ENCODE results near the gene CDK9. TPM values are rescaled to one million over a fixed set of nuclear protein-coding genes. Genes with fewer than 3 reads are reported as not detected.
"Not testable (repeated sequence)": the region's sequence is repeated elsewhere in the genome, so short reads cannot be mapped to it uniquely, and the experiment has no call there.

Gene CDK9
- total and polyA plus RNA-seq, 5 experiments from 2014 or later = 28.3 to 147 (median 62.9) TPM

- peak overlapping the region in 5 of 10 donors; percentile 56 to 84 (median 65) for H3K27ac Mint-ChIP-seq
- no peak overlapping the region for H3K4me3 Mint-ChIP-seq
- no peak for ATAC-seq
- peaks cover 0 to 3% (median under 1%) of the 10 kb centered on the region in 4 donors for H3K4me1 Mint-ChIP-seq
- no peaks in the 10 kb centered on the region for H3K9me3 Mint-ChIP-seq
- no peaks in the 10 kb centered on the region for H3K27me3 Mint-ChIP-seq
- POLR2A ChIA-PET = interaction anchor here (1.0 to 2.8 kb wide), 3 partner anchors 10 to 44 kb away, joined by 5 to 14 read pairs (median 10); no protein-coding TSS in a partner anchor
- H3K36me3 Mint-ChIP-seq = peaks cover 0 to 48% (median 5%) of the 10 kb centered on the region in 3 donors
- no peak for DNase-seq
These were observed 32.1 kb downstream of the CDK9 start for GRCh38 chr9:127817881-127818434.

DNA sequence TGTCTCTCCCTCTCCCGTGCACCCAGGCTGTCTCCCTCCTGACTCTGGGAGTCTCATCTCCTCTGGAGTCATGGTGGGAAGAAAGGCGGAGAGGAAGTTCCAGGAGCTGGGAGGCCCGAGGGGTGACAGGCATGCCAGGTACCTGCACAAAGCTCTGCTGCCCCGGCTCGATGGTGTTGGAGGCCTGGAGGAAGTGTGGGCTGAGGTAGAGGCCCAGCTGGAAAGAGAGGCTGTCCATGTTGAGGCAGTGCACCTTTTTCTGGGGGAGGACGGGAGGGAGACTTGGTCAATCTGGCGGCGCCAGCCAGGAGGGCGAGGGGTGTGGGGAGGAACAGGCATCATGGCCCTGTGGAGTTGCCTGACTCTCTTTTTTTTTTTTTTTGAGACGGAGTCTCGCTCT lies 32.7 kb downstream of the CDK9 start:
- POLR2A ChIA-PET = interaction anchor here (0.6 to 2.8 kb wide), 6 partner anchors 9 to 126 kb away, joined by 3 to 14 read pairs (median 4); no protein-coding TSS in a partner anchor
- no peak for ATAC-seq
- peak overlapping the region in 1 of 10 donors; percentile 14 for H3K27ac Mint-ChIP-seq

GRCh38 chr9:127822108-127822507 lies 36.3 kb downstream of the CDK9 start:
- no peak for ATAC-seq
- DNase-seq = no peak
- H3K27ac Mint-ChIP-seq = peak overlapping the region in 1 of 10 donors; percentile 55
- peaks cover 0 to 44% (median 5%) of the 10 kb centered on the region in 3 donors for H3K36me3 Mint-ChIP-seq
- H3K4me3 Mint-ChIP-seq = no peak overlapping the region
- no peaks in the 10 kb centered on the region for H3K27me3 Mint-ChIP-seq
- POLR2A ChIA-PET = no interaction called here
- no peaks in the 10 kb centered on the region for H3K9me3 Mint-ChIP-seq
- H3K4me1 Mint-ChIP-seq = peaks cover 0 to 6% (median under 1%) of the 10 kb centered on the region in 4 donors

More for the DNA sequence above, 32.7 kb downstream of the CDK9 start:
- no peaks in the 10 kb centered on the region for H3K27me3 Mint-ChIP-seq
- peaks cover 0 to 44% (median 5%) of the 10 kb centered on the region in 3 donors for H3K36me3 Mint-ChIP-seq
- peaks cover 0 to 3% (median under 1%) of the 10 kb centered on the region in 4 donors for H3K4me1 Mint-ChIP-seq
- no peaks in the 10 kb centered on the region for H3K9me3 Mint-ChIP-seq
- no peak overlapping the region for H3K4me3 Mint-ChIP-seq
- DNase-seq = no peak

- Mint-ChIP-seq H3K9me3 (no peaks in the 10 kb centered on the region), H3K27me3 (no peaks in the 10 kb centered on the region), H3K36me3 (peaks cover 0 to 27% (median 0%) of the 10 kb centered on the region in 3 donors), H3K4me3 (no peak overlapping the region), H3K27ac (peak overlapping the region in 2 of 10 donors; percentile 46 to 78), H3K4me1 (peaks cover 3 to 6% (median 4%) of the 10 kb centered on the region in 4 donors)
- POLR2A ChIA-PET = interaction anchor here (0.7 to 1.6 kb wide), 3 partner anchors 28 to 92 kb away, joined by 3 to 4 read pairs (median 3); no protein-coding TSS in a partner anchor
- ATAC-seq = no peak
- no peak for DNase-seq
These were observed 39.7 kb downstream of the CDK9 start for GRCh38 chr9:127825319-127826051.

DNA sequence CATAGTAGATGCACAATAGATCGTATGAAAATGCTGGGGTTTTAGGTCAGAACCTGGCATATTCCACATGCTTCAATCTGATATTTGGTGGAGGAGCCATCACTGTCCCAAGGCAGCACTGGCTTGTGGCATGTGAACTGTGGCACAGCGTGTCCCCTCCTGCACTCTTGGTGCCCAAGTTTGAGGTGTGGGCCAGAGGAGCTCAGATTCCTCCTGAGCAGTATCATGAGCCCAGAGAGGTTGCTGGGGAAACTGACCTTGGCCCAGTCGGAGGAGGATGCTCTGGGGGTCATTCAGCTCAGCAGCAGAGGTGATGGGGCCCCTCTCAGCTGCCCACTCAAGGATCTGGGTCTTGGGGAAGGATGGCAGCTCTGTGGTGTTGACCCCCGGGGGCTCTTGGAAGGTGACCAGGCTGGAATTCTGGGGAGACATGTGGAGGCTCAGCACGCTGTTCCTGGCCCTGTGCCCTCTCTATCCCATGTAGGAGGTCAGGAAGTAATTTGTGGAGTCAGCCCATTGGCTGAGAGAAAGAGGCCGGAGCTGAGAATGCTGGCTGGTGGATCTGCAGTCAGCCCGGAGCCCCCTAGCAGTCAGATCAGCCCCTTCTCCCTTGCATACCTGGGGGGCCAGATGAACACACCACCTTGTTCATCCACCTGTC lies 40.5 kb downstream of the CDK9 start:
- no peaks in the 10 kb centered on the region for H3K27me3 Mint-ChIP-seq
- H3K9me3 Mint-ChIP-seq = no peaks in the 10 kb centered on the region
- peaks cover 2 to 6% (median 3%) of the 10 kb centered on the region in 4 donors for H3K4me1 Mint-ChIP-seq
- peaks cover 0 to 22% (median 0%) of the 10 kb centered on the region in 3 donors for H3K36me3 Mint-ChIP-seq
- POLR2A ChIA-PET = interaction anchor here (0.7 to 1.6 kb wide), 5 partner anchors 13 to 91 kb away, joined by 3 to 4 read pairs (median 3); no protein-coding TSS in a partner anchor
- DNase-seq (no peak), ATAC-seq (no peak)
- peak overlapping the region in 6 of 10 donors; percentile 25 to 78 (median 60) for H3K27ac Mint-ChIP-seq
- H3K4me3 Mint-ChIP-seq = no peak overlapping the region

- Mint-ChIP-seq H3K36me3 (peaks cover 0 to 22% (median 0%) of the 10 kb centered on the region in 3 donors), H3K27me3 (no peaks in the 10 kb centered on the region), H3K4me1 (peaks cover 4 to 16% (median 11%) of the 10 kb centered on the region in 4 donors), H3K4me3 (no peak overlapping the region), H3K9me3 (no peaks in the 10 kb centered on the region), H3K27ac (peak overlapping the region in 7 of 10 donors; percentile 36 to 82 (median 66))
- POLR2A ChIA-PET = interaction anchor here (0.6 to 1.2 kb wide), 3 partner anchors 10 to 25 kb away, joined by 3 to 14 read pairs (median 4); no protein-coding TSS in a partner anchor
- no peak for ATAC-seq
- DNase-seq = no peak
These were observed 42.6 kb downstream of the CDK9 start for GRCh38 chr9:127828262-127829031.

- Mint-ChIP-seq H3K27me3 (no peaks in the 10 kb centered on the region), H3K9me3 (no peaks in the 10 kb centered on the region), H3K4me3 (no peak overlapping the region), H3K4me1 (peaks cover 4 to 16% (median 13%) of the 10 kb centered on the region in 4 donors), H3K27ac (peak overlapping the region in 7 of 10 donors; percentile 32 to 82 (median 60)), H3K36me3 (peaks cover 0 to 16% (median 0%) of the 10 kb centered on the region in 3 donors)
- POLR2A ChIA-PET = interaction anchor here (0.6 kb wide), 1 partner anchor 15 kb away, joined by 4 read pairs; no protein-coding TSS in a partner anchor
- ATAC-seq = no peak
- DNase-seq = no peak
These were observed 43.5 kb downstream of the CDK9 start for GRCh38 chr9:127829205-127829906.

DNA sequence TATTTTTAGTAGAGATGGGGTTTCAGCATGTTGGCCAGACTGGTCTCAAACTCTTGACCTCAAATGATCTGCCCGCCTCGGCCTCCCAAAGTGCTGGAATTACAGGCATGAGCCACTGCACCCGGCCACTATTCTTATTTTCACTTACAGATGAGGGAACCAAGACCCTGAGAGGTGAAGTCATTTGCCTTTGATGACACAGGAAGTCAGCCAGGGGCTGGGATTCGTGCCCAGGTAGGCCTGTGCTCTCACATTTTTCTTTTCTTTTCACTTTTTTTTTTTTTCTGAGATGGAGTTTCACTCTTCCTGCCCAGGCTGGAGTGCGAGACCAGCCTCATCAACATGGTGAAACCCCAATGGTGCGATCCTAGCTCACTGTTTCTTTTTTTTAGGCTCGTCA lies 46.4 kb downstream of the CDK9 start:
- peaks cover 5 to 18% (median 14%) of the 10 kb centered on the region in 4 donors for H3K4me1 Mint-ChIP-seq
- no peaks in the 10 kb centered on the region for H3K9me3 Mint-ChIP-seq
- peak overlapping the region; percentile 10 to 79 (median 70) for H3K4me3 Mint-ChIP-seq
- ATAC-seq (peak; percentile 78 to 87), DNase-seq (peak in 3 of 10 donors; percentile 9 to 41 (median 36))
- peak overlapping the region; percentile 44 to 94 (median 88) for H3K27ac Mint-ChIP-seq
- no peaks in the 10 kb centered on the region for H3K27me3 Mint-ChIP-seq
- POLR2A ChIA-PET = interaction anchor here (0.6 to 0.7 kb wide), 3 partner anchors 85 to 278 kb away, joined by 3 to 10 read pairs (median 3); partner anchors contain the start of gene ST6GALNAC4
- H3K36me3 Mint-ChIP-seq = peaks cover 0 to 6% (median 0%) of the 10 kb centered on the region in 3 donors

GRCh38 chr9:127833555-127833954 lies 47.7 kb downstream of the CDK9 start:
- H3K4me3 Mint-ChIP-seq = no peak overlapping the region
- H3K27ac Mint-ChIP-seq = peak overlapping the region in 2 of 10 donors; percentile 17 to 56
- H3K4me1 Mint-ChIP-seq = peaks cover 5 to 21% (median 15%) of the 10 kb centered on the region in 4 donors
- H3K27me3 Mint-ChIP-seq = no peaks in the 10 kb centered on the region
- DNase-seq = no peak
- no peaks in the 10 kb centered on the region for H3K9me3 Mint-ChIP-seq
- ATAC-seq = no peak
- POLR2A ChIA-PET = interaction anchor here (0.6 kb wide), 3 partner anchors 29 to 259 kb away, joined by 3 to 5 read pairs (median 5); no protein-coding TSS in a partner anchor
- H3K36me3 Mint-ChIP-seq = peaks cover 0 to 6% (median 0%) of the 10 kb centered on the region in 3 donors

DNA sequence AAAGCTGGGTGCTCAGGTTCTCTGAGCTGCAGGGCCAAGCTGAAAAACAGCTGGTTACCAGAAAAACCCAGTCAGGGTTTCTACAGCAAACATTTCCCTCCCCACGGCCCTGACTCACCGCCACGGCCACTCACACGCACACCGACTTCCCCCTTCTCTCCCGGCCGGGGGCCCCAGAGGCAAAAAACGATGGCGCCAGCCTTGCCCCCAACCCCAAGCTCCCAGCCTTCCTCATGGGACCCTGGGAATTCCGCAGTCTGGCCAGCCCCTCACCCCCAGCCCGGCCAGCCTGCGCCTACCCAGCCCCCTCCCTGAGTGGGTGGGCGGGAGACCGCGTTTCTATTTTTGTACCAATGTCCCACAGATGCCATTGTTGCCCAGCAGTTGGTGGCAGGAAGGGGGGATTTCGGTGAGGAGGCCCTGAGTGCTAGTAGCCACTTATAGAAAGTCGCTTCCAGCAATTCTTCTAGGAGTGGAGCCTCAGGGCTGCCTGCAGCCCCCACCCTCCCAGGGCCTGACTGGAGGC lies 50.2 kb downstream of the CDK9 start:
- ATAC-seq = no peak
- Mint-ChIP-seq H3K4me1 (peaks cover 5 to 18% (median 12%) of the 10 kb centered on the region in 4 donors), H3K9me3 (no peaks in the 10 kb centered on the region), H3K4me3 (no peak overlapping the region), H3K36me3 (peaks cover 0 to 5% (median 0%) of the 10 kb centered on the region in 3 donors), H3K27me3 (no peaks in the 10 kb centered on the region), H3K27ac (peak overlapping the region in 2 of 10 donors; percentile 25 to 59)
- POLR2A ChIA-PET = no interaction called here
- no peak for DNase-seq

DNA sequence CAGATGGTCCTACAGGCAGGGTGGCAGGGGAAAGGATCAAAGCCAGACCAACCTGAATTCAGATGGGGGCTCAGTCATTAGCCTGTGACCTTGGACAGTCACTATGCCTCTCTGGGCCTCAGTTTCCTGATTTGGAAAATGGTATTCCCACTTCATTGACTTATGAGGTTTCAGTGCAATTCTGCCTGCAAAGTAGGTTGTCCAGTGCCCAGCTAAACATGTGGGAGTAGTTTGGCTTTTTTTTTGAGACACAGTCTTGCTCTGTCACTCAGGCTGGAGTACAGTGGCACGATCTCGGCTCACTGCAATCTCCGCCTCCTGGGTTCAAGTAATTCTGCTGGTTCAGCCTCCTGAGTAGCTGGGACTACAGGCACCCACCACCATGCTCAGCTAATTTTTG lies 50.7 kb downstream of the CDK9 start:
- H3K4me1 Mint-ChIP-seq = peaks cover 5 to 18% (median 12%) of the 10 kb centered on the region in 4 donors
- H3K36me3 Mint-ChIP-seq, H3K4me3 Mint-ChIP-seq, H3K27ac Mint-ChIP-seq, DNase-seq, H3K9me3 Mint-ChIP-seq, ATAC-seq, H3K27me3 Mint-ChIP-seq, POLR2A ChIA-PET: not testable (repeated sequence)
